HCT116 (cell line): Measurements from ENCODE around the gene SMURF1. TPM values are rescaled to one million over a fixed set of nuclear protein-coding genes. Genes with fewer than 3 reads are reported as not detected.

Source experiments
- ATAC-seq: fragments of 200-7000 bp; cut with Tn5 transposase; 2 replicates; pipeline ENCODE4 v1.9.1; 2020; ENCODE audit warnings: mild to moderate bottlenecking, moderate library complexity
- BruUV-seq: library from RNA; stranded (reverse); fragments of 400-500 nt; replicated peaks from 2 replicates; lab custom pipeline; 2021; lab: Mats Ljungman, UMichigan
- CTCF ChIA-PET: fragments of 300-600 bp; sonication (Branson Sonifier 250); formaldehyde crosslinking; loops from one replicate; lab custom pipeline; 2021; ENCODE audit warnings: antibody characterized with exemption; lab: Charles Lee
- POLR2A ChIA-PET: fragments of 300-600, 350-600 bp; sonication (Branson Sonifier 250); formaldehyde crosslinking; loops from one replicate; lab custom pipeline; 2021; ENCODE audit warnings: antibody characterized with exemption; lab: Charles Lee
- RAD21 ChIA-PET, 2 experiments: fragments of 300-600 bp; sonication (Branson Sonifier 250); formaldehyde crosslinking; loops; one replicate each; lab custom pipeline; 2023; ENCODE audit warnings: low total read pairs in 2 of 2; ENCODE audit not compliant: uncharacterized antibody in 2 of 2, unreplicated experiment in 2 of 2, low non-redundant PET in 1 of 2; lab: Charles Lee
- DNase-seq: peaks from one replicate; pipeline ENCODE4 v3.0.0-alpha.2; 2010; ENCODE audit warnings: low read depth, low spot score
- H2AFZ ChIP-seq: fragments of 200-600 bp; shearing (Covaris generic), sonication (generic); 2 replicates; pipeline ENCODE4 v1.6.1; 2017; ENCODE audit warnings: low read depth, mixed run types, mixed read lengths, antibody characterized with exemption, low read length; ENCODE audit not compliant: poor library complexity, severe bottlenecking
- H3K27ac ChIP-seq: 2 replicates; pipeline ENCODE4 v1.5.1; 2012; ENCODE audit warnings: low read depth, low read length
- H3K27me3 ChIP-seq: fragments of 200-600 bp; sonication (generic); 2 replicates; pipeline ENCODE4 v1.6.1; 2016; ENCODE audit warnings: mixed run types, low read length, mixed read lengths; ENCODE audit not compliant: insufficient read depth
- H3K36me3 ChIP-seq, 2 experiments: fragments of 200-500 bp in 1 of 2; fragments of 200-600 bp in 1 of 2; sonication (Bioruptor generic) in 1 of 2; sonication (generic) in 1 of 2; 2 replicates each; pipeline versions ENCODE4 v1.5.1 to v1.6.1; 2014 to 2016; ENCODE audit warnings: low read length in 2 of 2, inconsistent platforms in 1 of 2, mixed read lengths in 1 of 2, mixed run types in 1 of 2; ENCODE audit not compliant: insufficient read depth in 2 of 2, control insufficient read depth in 1 of 2
- H3K4me1 ChIP-seq, 2 experiments: fragments of 200-600 bp in 1 of 2; sonication (generic) in 1 of 2; 2 replicates each; pipeline versions ENCODE4 v1.5.1 to v1.6.1; 2012 to 2017; ENCODE audit warnings: low read length in 2 of 2, inconsistent platforms in 1 of 2, mild to moderate bottlenecking in 1 of 2, mixed read lengths in 1 of 2, mixed run types in 1 of 2, moderate library complexity in 1 of 2; ENCODE audit not compliant: insufficient read depth in 2 of 2, control insufficient read depth in 1 of 2
- H3K4me2 ChIP-seq: fragments of 200-600 bp; sonication (generic); 2 replicates; pipeline ENCODE4 v1.6.1; 2017; ENCODE audit warnings: mixed run types, low read length, mixed read lengths
- H3K4me3 ChIP-seq, 2 experiments: fragments of 200-600 bp in 1 of 2; sonication (generic) in 1 of 2; replicated peaks in 1 of 2; 2 replicates each; pipeline ENCODE4 v1.5.1; 2011 to 2016; ENCODE audit warnings: low read length in 2 of 2, control low read depth in 1 of 2, low read depth in 1 of 2, mild to moderate bottlenecking in 1 of 2, mixed read lengths in 1 of 2, mixed run types in 1 of 2
- H3K79me2 ChIP-seq: fragments of 200-600 bp; sonication (generic); 2 replicates; pipeline ENCODE4 v1.6.1; 2017; ENCODE audit warnings: mild to moderate bottlenecking, mixed run types, low read length, moderate library complexity, mixed read lengths; ENCODE audit not compliant: insufficient read depth
- H3K9ac ChIP-seq: fragments of 200-600 bp; sonication (generic); 2 replicates; pipeline ENCODE4 v1.6.1; 2016; ENCODE audit warnings: low read length, mixed read lengths
- H3K9me2 ChIP-seq: fragments of 200-600 bp; sonication (generic), shearing (Covaris generic); 2 replicates; pipeline ENCODE4 v1.6.1; 2017; ENCODE audit warnings: mixed run types, mild to moderate bottlenecking, moderate library complexity; ENCODE audit not compliant: insufficient read depth
- H3K9me3 ChIP-seq, 2 experiments: fragments of 200-500 bp in 1 of 2; fragments of 200-600 bp in 1 of 2; sonication (Bioruptor generic) in 1 of 2; sonication (generic) in 1 of 2; 2 replicates each; pipeline ENCODE4 v1.6.1; 2014 to 2017; ENCODE audit warnings: low read length in 2 of 2, mixed read lengths in 2 of 2, inconsistent platforms in 1 of 2, low read depth in 1 of 2, mild to moderate bottlenecking in 1 of 2, mixed run types in 1 of 2, moderate library complexity in 1 of 2; ENCODE audit not compliant: control insufficient read depth in 1 of 2, insufficient read depth in 1 of 2
- H4K20me1 ChIP-seq: fragments of 200-600 bp; sonication (generic), shearing (Covaris generic); 2 replicates; pipeline ENCODE4 v1.6.1; 2017; ENCODE audit warnings: mixed run types, mild to moderate bottlenecking, moderate library complexity; ENCODE audit not compliant: insufficient read depth
- CTCF ChIP-seq, 3 experiments: fragments of 200-600 bp in 1 of 3; sonication (generic) in 1 of 3; IDR thresholded peaks in 2 of 3; conservative IDR thresholded peaks in 1 of 3; 2 replicates each; pipeline ENCODE4 v1.5.1; 2012 to 2017; ENCODE audit warnings: low read depth in 2 of 3, low read length in 2 of 3, antibody characterized with exemption in 1 of 3, borderline replicate concordance in 1 of 3, control low read depth in 1 of 3, mild to moderate bottlenecking in 1 of 3, mixed read lengths in 1 of 3, mixed run types in 1 of 3, moderate library complexity in 1 of 3; ENCODE audit not compliant: insufficient read depth in 1 of 3
- JUND ChIP-seq: IDR thresholded peaks from 2 replicates; pipeline ENCODE4 v1.6.1; 2012
- POLR2AphosphoS5 ChIP-seq: IDR thresholded peaks from 2 replicates; pipeline ENCODE4 v1.6.1; 2011; ENCODE audit warnings: mild to moderate bottlenecking, low read depth, low read length, moderate library complexity
- SIN3A ChIP-seq: IDR thresholded peaks from 2 replicates; pipeline ENCODE4 v1.6.1; 2012; ENCODE audit warnings: low read depth
- SP1 ChIP-seq: IDR thresholded peaks from 2 replicates; pipeline ENCODE4 v1.6.1; 2012; ENCODE audit warnings: low read depth
- SRF ChIP-seq: IDR thresholded peaks from 2 replicates; pipeline ENCODE4 v1.6.1; 2012; ENCODE audit warnings: low read depth
- ZBTB33 ChIP-seq: IDR thresholded peaks from 2 replicates; pipeline ENCODE4 v1.6.1; 2011; ENCODE audit warnings: mild to moderate bottlenecking, low read length, moderate library complexity; ENCODE audit not compliant: insufficient replicate concordance; ENCODE audit errors: extremely low read depth
- ZNF274 ChIP-seq: fragments of 200-500 bp; sonication (Bioruptor generic); IDR thresholded peaks from 2 replicates; pipeline ENCODE4 v1.6.1; 2014; ENCODE audit warnings: mild to moderate bottlenecking, low read depth, low read length, inconsistent platforms
- intact Hi-C: fragments of 100-400 bp; cut with micrococcal nuclease; formaldehyde crosslinking; loops from 2 replicates; pipeline ENCODE4 v1.10.0; 2022
- total RNA-seq: library from RNA; stranded (reverse); gene quantifications from one replicate; pipeline ENCODE4 v1.2.1, GENCODE V29; 2021; ENCODE audit not compliant: unreplicated experiment

Gene SMURF1
- total RNA-seq, 1 experiment from 2014 or later = 24.6 TPM

DNA sequence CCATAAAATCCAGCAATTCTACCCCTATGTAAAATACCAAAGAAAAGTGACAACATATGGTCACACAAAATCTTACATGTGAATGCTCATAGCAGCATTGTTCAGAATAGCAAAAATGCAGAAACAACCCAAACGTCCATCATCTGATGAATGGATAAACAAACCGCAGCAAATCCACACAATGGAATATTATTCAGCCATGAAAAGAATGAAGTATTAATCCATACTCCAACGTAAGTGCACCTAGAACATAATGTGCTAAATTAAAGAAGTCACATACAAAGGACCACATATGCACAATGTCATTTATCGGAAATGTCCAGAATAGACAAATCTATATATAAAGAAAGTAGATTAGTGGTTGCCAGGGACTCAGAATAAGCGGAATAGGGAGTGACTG is 57.4 kb downstream of the SMURF1 start:
- no peaks in the 10 kb centered on the region for H3K9me2 ChIP-seq
- no peaks in the 10 kb centered on the region for H3K27me3 ChIP-seq
- H3K9ac ChIP-seq = no peak overlapping the region
- intact Hi-C loops = no loop called here
- no peak for DNase-seq
- H3K4me1 ChIP-seq = no peaks in the 10 kb centered on the region
- TF ChIP-seq POLR2AphosphoS5 = no peak
- no peak for TF ChIP-seq JUND
- ChIA-PET RAD21 (no interaction called here), POLR2A (no interaction called here), CTCF (no interaction called here)
- ATAC-seq = no peak
- H3K9me3 ChIP-seq = no peaks in the 10 kb centered on the region
- no peak overlapping the region for H3K4me2 ChIP-seq
- H3K36me3 ChIP-seq = no peaks in the 10 kb centered on the region
- BruUV-seq = no TSS peak
- H2AFZ ChIP-seq = no peak overlapping the region
- no peak overlapping the region for H3K27ac ChIP-seq
- H3K4me3 ChIP-seq = no peak overlapping the region
- peaks cover 71% of the 10 kb centered on the region for H3K79me2 ChIP-seq
- no peaks in the 10 kb centered on the region; the same call in 1 of the 2 replicates for H4K20me1 ChIP-seq

DNA sequence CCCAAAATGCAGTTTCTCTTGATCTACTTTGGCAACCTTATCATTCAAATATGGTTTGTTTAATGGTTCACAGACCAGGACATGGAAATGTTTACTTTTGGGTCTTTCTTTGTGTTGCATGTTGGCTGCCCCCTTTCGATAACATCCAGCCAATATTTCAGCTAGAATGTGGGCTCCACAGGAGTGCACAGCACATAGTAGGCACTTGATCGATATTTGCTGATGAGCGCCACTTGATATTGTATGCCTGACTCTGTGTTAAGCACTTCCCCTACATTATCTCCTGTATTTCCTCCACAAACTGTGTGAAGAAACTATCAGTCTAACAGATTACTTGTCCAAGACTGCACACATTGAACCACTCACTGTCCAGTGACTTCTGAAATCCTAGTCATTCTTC is 60.2 kb downstream of the SMURF1 start:
- H3K79me2 ChIP-seq = peaks cover 73% of the 10 kb centered on the region
- no peak overlapping the region for H3K9ac ChIP-seq
- ATAC-seq (no peak), DNase-seq (no peak)
- no peaks in the 10 kb centered on the region for H4K20me1 ChIP-seq
- no peak overlapping the region for H2AFZ ChIP-seq
- ChIA-PET POLR2A (no interaction called here), RAD21 (no interaction called here), CTCF (no interaction called here)
- no peak overlapping the region for H3K4me3 ChIP-seq
- no peaks in the 10 kb centered on the region for H3K9me3 ChIP-seq
- H3K27me3 ChIP-seq = no peaks in the 10 kb centered on the region
- H3K36me3 ChIP-seq = no peaks in the 10 kb centered on the region
- H3K4me1 ChIP-seq = no peaks in the 10 kb centered on the region
- H3K4me2 ChIP-seq = no peak overlapping the region
- TF ChIP-seq SRF (no peak), ZBTB33 (no peak), SP1 (no peak), ZNF274 (no peak), SIN3A (no peak), CTCF (IDR thresholded peaks at IDR 0.05 in 2 of 3, conservative IDR thresholded peaks at IDR 0.05 in 1 of 3; ENCODE audit: borderline replicate concordance in 1 of 3, insufficient read depth in 1 of 3, low read depth in 2 of 3, low read length in 2 of 3) (no peak)
- TF ChIP-seq, all 23 proteins: peak for 0
- Histone ChIP-seq H3K27ac (no peak overlapping the region), H3K9me2 (no peaks in the 10 kb centered on the region)
- intact Hi-C loops = no loop called here
- no TSS peak for BruUV-seq
